Natural killer cell (primary cell): Measurements from ENCODE around the gene ENPP7. TPM values are rescaled to one million over a fixed set of nuclear protein-coding genes. Genes with fewer than 3 reads are reported as not detected.

Experiments
- ATAC-seq, 3 donors: fragments of 150-1000 bp in 2 of 3; fragments of 200-7000 bp in 1 of 3; cut with Tn5 transposase; 1 replicate in 1 of 3; 2 replicates in 2 of 3; pipeline ENCODE4 v1.10.0; 2021; ENCODE audit warnings: mild to moderate bottlenecking in 2 of 3, moderate library complexity in 2 of 3
- DNase-seq, 2 donors: peaks; one replicate each; pipeline versions ENCODE4 v3.0.0 to v3.0.0-alpha.2; 2013 to 2021; ENCODE audit warnings: mixed read lengths in 1 of 2
- H3K27ac ChIP-seq: one replicate; pipeline ENCODE4 v1.5.1; 2013; ENCODE audit warnings: mild to moderate bottlenecking, low read length
- H3K27me3 ChIP-seq: one replicate; pipeline ENCODE4 v1.6.1; 2013; ENCODE audit warnings: low read length; ENCODE audit not compliant: control insufficient read depth, insufficient read depth
- H3K36me3 ChIP-seq: one replicate; pipeline ENCODE4 v1.6.1; 2013; ENCODE audit warnings: low read length; ENCODE audit not compliant: control insufficient read depth, insufficient read depth
- H3K4me1 ChIP-seq: one replicate; pipeline ENCODE4 v1.6.1; 2013; ENCODE audit warnings: low read length; ENCODE audit not compliant: control insufficient read depth, insufficient read depth
- H3K4me3 ChIP-seq: one replicate; pipeline ENCODE4 v1.5.1; 2013; ENCODE audit warnings: low read length
- H3K9me3 ChIP-seq: one replicate; pipeline ENCODE4 v1.6.1; 2013; ENCODE audit warnings: low read length; ENCODE audit not compliant: control insufficient read depth, insufficient read depth
- H3K27ac Mint-ChIP-seq, 2 donors: one replicate each; pipeline ENCODE4 v1.8.0; 2022; ENCODE audit warnings: mild to moderate bottlenecking in 2 of 2, mixed read lengths in 2 of 2, moderate library complexity in 1 of 2
- H3K27me3 Mint-ChIP-seq, 2 donors: one replicate each; pipeline ENCODE4 v1.8.0; 2022; ENCODE audit warnings: low read depth in 2 of 2, mixed read lengths in 2 of 2
- H3K36me3 Mint-ChIP-seq: one replicate; pipeline ENCODE4 v1.8.0; 2022; ENCODE audit warnings: mixed read lengths
- H3K4me1 Mint-ChIP-seq, 2 donors: one replicate each; pipeline ENCODE4 v1.8.0; 2022; ENCODE audit warnings: mixed read lengths in 2 of 2
- H3K4me3 Mint-ChIP-seq: one replicate; pipeline ENCODE4 v1.8.0; 2022; ENCODE audit warnings: mild to moderate bottlenecking, moderate library complexity, mixed read lengths
- H3K9me3 Mint-ChIP-seq, 2 donors: one replicate each; pipeline ENCODE4 v1.8.0; 2022; ENCODE audit warnings: mixed read lengths in 2 of 2
- WGBS: methylation state at CpG from one replicate; pipeline ENCODE4 v1.1.7; 2013; ENCODE audit warnings: missing lambda C conversion rate; ENCODE audit not compliant: insufficient coverage; 5-methylcytosine and 5-hydroxymethylcytosine counted together
- intact Hi-C: fragments of 100-400 bp; cut with micrococcal nuclease; formaldehyde crosslinking; loops from one replicate; pipeline ENCODE4 v1.14.2; 2022
- total RNA-seq, 4 donors: library from RNA; stranded (reverse); fragments of 120-200 nt in 1 of 4; gene quantifications; one replicate each; pipeline versions ENCODE4 v1.2.3 to v1.2.4, GENCODE V29; 2013 to 2022
- TF ChIP-seq, protein P1 (sequence below): fragments of 200-600 bp; IDR thresholded peaks from one replicate; pipeline ENCODE4 v1.8.0; 2022; ENCODE audit warnings: antibody characterized with exemption

The ENPP7 gene
- total RNA-seq, 3 donors from 2014 or later (not counting 1 experiment from before 2014, with no cell fraction given): 0.95 TPM; not detected in 2

DNA sequence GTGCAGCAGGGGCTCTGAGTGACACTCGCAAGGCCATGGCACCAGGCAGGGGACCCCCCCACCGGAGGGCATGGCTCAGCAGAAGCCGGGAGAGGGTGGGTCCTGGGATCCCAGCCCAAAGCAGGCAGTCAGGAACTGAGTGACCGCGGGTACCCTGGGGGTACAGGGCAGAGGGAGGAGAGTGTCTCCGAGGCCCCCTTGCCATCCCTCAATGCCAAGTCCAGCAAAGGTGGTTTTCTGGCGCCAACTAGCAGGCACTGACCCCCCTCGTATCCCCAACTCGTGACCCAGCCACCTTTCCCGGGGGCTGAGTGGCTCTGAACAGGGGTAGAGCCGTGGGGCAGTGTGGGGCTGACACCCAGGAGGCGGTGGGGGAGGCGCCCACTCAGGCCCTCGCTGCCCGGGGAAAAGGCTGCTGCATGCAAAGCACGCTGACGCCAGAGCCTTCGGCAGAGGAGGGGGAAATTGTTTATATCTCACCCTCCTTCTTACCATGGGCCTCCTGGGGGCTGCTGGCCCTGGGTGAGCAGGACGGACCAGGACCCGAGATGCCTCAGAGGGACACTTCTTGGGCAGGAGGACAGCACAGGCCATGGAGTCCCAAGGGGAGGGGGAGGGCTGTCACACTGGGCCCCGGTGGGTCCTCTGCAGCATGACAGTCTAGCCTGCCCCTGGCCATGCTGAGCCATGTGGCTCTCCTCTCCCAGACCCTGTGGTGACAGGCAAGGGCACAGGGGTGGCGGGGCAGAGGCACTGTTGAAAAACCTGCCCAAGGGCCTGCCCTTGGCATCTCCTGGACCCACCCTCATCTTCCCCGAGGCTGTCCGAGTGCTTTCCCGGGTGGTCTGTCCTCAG is 14.6 kb upstream of the ENPP7 start:
- TF ChIP-seq, protein P1, sequence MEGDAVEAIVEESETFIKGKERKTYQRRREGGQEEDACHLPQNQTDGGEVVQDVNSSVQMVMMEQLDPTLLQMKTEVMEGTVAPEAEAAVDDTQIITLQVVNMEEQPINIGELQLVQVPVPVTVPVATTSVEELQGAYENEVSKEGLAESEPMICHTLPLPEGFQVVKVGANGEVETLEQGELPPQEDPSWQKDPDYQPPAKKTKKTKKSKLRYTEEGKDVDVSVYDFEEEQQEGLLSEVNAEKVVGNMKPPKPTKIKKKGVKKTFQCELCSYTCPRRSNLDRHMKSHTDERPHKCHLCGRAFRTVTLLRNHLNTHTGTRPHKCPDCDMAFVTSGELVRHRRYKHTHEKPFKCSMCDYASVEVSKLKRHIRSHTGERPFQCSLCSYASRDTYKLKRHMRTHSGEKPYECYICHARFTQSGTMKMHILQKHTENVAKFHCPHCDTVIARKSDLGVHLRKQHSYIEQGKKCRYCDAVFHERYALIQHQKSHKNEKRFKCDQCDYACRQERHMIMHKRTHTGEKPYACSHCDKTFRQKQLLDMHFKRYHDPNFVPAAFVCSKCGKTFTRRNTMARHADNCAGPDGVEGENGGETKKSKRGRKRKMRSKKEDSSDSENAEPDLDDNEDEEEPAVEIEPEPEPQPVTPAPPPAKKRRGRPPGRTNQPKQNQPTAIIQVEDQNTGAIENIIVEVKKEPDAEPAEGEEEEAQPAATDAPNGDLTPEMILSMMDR: no peak
- H3K27me3 Mint-ChIP-seq: no peaks in the 10 kb centered on the region
- Histone ChIP-seq H3K4me3 (no peak overlapping the region), H3K27ac (no peak overlapping the region), H3K9me3 (no peaks in the 10 kb centered on the region), H3K36me3 (no peaks in the 10 kb centered on the region), H3K4me1 (peaks cover 4% of the 10 kb centered on the region), H3K27me3 (no peaks in the 10 kb centered on the region)
- ATAC-seq: no peak
- no peak for DNase-seq
- no peaks in the 10 kb centered on the region for H3K9me3 Mint-ChIP-seq
- H3K4me3 Mint-ChIP-seq: no peak overlapping the region
- no peaks in the 10 kb centered on the region for H3K4me1 Mint-ChIP-seq
- 65% methylated on average over 25 of the region's 25 CpGs for WGBS
- intact Hi-C loops: no loop called here
- H3K27ac Mint-ChIP-seq: no peak overlapping the region
- H3K36me3 Mint-ChIP-seq: no peaks in the 10 kb centered on the region

DNA sequence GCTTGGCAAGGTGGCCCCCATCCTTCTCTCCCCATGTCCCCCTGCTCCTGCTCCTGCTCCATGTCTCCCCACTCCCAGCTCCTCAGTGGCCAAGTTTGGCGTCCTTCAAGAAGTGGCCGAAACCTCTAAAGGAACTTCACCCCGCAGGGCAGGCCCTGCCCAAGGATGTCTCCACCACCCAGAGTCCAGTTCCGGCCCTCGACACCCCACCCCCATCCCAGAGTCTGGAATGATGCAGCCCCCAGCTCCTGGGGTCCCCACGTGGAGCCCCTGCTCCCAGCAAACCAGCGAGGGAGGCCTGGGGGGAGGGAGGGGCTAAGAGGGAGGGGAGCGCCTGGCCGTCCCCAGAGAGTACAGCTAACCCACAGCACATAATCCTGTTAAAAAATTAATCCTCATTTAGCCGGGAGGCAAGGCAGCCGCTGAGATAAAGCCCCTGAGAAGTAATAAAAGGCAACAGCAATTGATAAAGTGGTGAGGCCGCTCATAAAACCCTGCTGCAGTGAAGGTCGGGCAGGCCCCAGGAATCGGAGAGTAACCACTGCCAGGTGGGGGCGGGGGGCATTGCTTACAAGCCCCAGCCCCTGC is 9.9 kb upstream of the ENPP7 start:
- no peak for ATAC-seq
- intact Hi-C loops: no loop called here
- no peaks in the 10 kb centered on the region for H3K36me3 Mint-ChIP-seq
- H3K27ac Mint-ChIP-seq: no peak overlapping the region
- H3K27ac ChIP-seq: no peak overlapping the region
- DNase-seq: no peak
- TF ChIP-seq, protein P1: no peak
- 83% methylated on average over 11 of the region's 15 CpGs for WGBS
- H3K4me1 ChIP-seq: no peaks in the 10 kb centered on the region
- H3K9me3 ChIP-seq: no peaks in the 10 kb centered on the region
- H3K27me3 ChIP-seq: no peaks in the 10 kb centered on the region
- no peaks in the 10 kb centered on the region for H3K9me3 Mint-ChIP-seq
- no peak overlapping the region for H3K4me3 Mint-ChIP-seq
- H3K4me1 Mint-ChIP-seq: no peaks in the 10 kb centered on the region
- no peaks in the 10 kb centered on the region for H3K36me3 ChIP-seq
- H3K27me3 Mint-ChIP-seq: peaks cover 0 to 4% of the 10 kb centered on the region in 2 donors
- no peak overlapping the region for H3K4me3 ChIP-seq

DNA sequence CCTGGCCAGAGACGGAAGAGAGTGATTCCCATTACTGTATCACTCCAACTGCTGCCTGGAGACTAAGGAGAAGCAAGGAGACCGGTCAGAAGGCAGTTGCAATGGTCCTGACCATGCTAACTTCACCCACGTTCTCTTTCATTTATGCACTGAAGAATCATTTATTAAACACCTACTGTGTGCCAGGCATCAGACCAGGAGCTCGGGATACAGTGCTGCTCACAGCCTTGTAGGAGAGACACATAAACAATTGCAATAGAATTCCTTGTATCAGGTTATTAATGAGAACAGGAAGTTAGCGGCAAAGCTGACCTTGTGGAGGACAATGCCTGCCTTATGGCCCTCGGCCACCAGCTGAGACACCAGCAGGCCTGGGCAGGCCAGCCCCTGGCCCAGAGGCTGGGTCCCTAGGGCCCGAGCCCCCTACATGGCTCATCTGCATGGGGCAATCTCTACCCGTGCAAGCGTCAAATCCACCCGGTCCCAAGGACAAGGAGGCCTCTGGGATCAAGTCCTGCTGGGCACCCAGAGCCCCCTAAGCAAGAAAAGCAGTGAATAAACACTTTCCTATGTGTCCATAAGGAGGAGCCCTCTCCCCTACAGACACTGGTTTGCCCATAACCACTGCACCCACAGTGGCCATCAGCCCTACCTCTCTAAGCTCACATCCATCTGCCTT is 8.6 kb upstream of the ENPP7 start:
- no peaks in the 10 kb centered on the region for H3K36me3 ChIP-seq
- DNase-seq (no peak), ATAC-seq (no peak)
- H3K27ac ChIP-seq: no peak overlapping the region
- TF ChIP-seq, protein P1: no peak
- H3K9me3 ChIP-seq: no peaks in the 10 kb centered on the region
- no peak overlapping the region for H3K27ac Mint-ChIP-seq
- no peak overlapping the region for H3K4me3 Mint-ChIP-seq
- no peaks in the 10 kb centered on the region for H3K9me3 Mint-ChIP-seq
- no peaks in the 10 kb centered on the region for H3K4me1 ChIP-seq
- H3K4me3 ChIP-seq: no peak overlapping the region
- intact Hi-C loops: no loop called here
- H3K27me3 ChIP-seq: no peaks in the 10 kb centered on the region
- WGBS: 91% methylated on average over 10 of the region's 10 CpGs
- peaks cover 0 to 4% of the 10 kb centered on the region in 2 donors for H3K27me3 Mint-ChIP-seq
- H3K4me1 Mint-ChIP-seq: no peaks in the 10 kb centered on the region
- H3K36me3 Mint-ChIP-seq: no peaks in the 10 kb centered on the region
